ENCODE data around the gene PTPRK.

Gene PTPRK

DNA sequence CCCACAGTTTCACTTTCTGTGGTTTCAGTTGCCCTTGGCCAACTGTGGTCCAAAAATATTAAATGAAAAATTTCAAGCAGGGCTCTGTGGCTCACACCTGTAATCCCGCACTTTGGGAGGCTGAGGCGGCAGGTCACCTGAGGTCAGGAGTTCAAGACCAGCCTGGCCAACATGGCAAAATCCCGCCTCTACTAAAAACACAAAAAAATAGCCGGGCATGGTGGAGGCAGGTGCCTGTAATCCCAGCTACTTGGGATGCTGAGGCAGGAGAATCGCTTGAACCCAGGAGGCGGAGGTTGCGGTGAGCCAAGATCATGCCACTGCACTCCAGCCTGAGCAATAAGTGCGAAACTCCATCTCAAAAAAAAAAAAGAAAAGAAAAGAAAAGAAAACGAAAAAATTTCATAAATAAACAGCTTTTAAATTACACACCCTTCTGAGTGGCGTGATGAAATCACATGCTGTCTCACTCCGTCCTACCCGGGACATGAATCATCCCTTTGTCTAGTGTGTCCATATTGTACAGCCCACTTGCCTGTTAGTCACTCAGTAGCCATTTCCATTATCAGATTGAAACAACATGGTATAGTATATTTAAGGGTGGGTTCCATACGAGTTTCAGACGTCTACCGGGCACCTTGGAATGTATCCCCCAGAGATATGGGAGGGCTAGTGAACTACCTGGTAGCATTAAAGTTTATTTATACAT lies 11.7 kb downstream of the PTPRK start:
- no peak overlapping the region for H3K4me3 ChIP-seq (ENCODE audit: low read depth, low read length)
- DNase-seq (ENCODE audit: low read depth), result no peak
- TF ChIP-seq, protein P1, sequence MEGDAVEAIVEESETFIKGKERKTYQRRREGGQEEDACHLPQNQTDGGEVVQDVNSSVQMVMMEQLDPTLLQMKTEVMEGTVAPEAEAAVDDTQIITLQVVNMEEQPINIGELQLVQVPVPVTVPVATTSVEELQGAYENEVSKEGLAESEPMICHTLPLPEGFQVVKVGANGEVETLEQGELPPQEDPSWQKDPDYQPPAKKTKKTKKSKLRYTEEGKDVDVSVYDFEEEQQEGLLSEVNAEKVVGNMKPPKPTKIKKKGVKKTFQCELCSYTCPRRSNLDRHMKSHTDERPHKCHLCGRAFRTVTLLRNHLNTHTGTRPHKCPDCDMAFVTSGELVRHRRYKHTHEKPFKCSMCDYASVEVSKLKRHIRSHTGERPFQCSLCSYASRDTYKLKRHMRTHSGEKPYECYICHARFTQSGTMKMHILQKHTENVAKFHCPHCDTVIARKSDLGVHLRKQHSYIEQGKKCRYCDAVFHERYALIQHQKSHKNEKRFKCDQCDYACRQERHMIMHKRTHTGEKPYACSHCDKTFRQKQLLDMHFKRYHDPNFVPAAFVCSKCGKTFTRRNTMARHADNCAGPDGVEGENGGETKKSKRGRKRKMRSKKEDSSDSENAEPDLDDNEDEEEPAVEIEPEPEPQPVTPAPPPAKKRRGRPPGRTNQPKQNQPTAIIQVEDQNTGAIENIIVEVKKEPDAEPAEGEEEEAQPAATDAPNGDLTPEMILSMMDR (IDR thresholded peaks at IDR 0.05; ENCODE audit: low read depth, low read length, missing control alignments), result no peak

DNA sequence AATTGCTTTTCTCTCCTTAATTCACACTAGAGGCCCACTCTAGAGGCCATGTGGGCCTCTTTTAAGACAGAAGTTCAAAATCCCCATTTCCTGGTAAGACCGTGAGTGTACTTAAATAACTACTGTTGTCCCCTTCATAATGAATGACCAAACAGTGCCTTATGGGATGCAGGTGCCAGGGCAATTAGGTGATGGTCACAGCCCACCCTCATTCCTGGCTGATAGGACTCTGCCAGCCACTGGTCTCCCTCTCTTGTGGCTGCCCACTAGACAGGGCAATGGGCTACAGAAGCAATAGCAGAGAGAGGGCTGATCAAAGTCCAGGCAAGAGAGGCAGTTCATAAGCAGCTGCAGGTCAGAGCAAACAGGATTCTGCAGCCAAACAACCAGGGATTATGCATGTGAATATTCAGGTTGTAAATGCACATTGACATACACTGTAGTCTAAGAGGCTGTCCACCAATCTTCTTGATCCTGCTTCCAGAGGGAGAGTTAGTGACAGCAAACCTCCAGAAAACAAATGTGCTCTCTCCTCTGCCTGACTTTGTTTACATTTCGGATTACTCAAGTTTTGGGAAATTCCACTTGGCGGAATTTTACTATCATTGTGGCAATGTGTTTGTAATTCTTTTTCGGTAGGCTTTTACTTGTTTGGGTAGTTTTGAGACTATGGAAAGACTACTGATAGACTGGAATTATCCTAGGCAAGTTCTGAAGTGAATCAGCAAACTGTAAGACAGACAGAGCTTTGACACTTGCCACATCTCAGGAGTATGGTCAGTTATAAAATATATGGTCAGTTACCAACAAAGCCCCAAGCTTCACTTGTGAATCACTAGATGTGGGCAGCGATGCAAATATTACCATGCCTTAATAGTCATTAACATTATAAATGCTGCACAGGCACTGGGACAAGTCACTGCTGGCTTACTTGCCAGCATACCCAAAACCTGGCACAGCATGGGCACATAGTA lies 12.8 kb downstream of the PTPRK start:
- no peak overlapping the region for H3K4me3 ChIP-seq (ENCODE audit: low read depth, low read length)
- TF ChIP-seq, protein P1 (IDR thresholded peaks at IDR 0.05; ENCODE audit: low read depth, low read length, missing control alignments), result no peak
- DNase-seq (ENCODE audit: low read depth), result no peak

DNA sequence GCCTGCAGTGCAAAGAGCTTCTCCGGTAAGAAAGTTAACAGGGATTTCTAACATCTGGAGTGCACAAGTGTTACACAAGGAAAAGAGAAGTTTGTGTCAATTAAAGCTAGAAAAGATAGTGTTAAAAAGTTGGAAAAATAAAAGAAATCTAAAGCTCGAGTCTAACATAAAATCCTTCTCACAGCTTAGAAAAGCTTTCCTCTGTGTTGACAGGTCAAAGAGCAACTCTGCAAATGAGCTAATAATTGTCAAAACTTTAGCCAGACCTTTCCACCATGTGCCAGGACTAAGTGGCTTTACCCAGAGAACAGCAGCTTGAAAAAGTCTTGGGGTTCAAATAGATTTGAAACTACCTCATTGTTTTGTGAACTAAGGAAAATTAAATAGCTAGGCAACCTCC lies 14.8 kb downstream of the PTPRK start:
- TF ChIP-seq, protein P1 (IDR thresholded peaks at IDR 0.05; ENCODE audit: low read depth, low read length, missing control alignments), result no peak
- H3K4me3 ChIP-seq (ENCODE audit: low read depth, low read length), result no peak overlapping the region
- DNase-seq (ENCODE audit: low read depth), result no peak

DNA sequence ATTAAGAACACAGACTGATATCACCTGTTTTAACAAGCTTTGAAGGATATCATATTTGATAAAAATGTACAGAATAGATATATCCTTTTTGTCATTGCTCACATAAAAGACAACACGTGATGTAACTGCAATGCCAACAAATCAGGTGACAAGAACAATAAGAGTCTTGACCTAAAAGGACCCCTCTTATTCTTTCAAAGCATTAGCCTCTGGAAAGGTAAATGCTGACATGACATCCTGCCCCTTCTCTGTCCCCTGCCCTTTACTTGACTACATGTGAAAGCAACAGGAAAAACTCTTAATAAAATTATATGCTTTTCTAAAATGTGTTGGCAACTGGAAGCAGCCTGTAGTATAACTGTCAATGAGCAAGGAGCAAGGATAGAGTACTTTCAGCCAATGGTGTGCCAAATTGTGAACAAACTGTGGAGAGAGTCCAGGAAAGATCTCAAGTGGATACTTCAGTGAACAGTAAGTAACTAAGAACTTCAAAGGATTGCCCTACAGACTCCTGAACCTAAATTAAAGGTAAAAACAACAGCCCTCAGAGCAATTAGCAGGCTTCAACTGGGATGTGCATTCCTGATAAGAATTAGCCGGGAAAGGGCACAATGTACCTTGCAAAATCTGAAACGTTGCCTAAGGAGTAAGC lies 16.3 kb downstream of the PTPRK start:
- TF ChIP-seq, protein P1 (IDR thresholded peaks at IDR 0.05; ENCODE audit: low read depth, low read length, missing control alignments), result no peak
- no peak overlapping the region for H3K4me3 ChIP-seq (ENCODE audit: low read depth, low read length)
- no peak for DNase-seq (ENCODE audit: low read depth)

DNA sequence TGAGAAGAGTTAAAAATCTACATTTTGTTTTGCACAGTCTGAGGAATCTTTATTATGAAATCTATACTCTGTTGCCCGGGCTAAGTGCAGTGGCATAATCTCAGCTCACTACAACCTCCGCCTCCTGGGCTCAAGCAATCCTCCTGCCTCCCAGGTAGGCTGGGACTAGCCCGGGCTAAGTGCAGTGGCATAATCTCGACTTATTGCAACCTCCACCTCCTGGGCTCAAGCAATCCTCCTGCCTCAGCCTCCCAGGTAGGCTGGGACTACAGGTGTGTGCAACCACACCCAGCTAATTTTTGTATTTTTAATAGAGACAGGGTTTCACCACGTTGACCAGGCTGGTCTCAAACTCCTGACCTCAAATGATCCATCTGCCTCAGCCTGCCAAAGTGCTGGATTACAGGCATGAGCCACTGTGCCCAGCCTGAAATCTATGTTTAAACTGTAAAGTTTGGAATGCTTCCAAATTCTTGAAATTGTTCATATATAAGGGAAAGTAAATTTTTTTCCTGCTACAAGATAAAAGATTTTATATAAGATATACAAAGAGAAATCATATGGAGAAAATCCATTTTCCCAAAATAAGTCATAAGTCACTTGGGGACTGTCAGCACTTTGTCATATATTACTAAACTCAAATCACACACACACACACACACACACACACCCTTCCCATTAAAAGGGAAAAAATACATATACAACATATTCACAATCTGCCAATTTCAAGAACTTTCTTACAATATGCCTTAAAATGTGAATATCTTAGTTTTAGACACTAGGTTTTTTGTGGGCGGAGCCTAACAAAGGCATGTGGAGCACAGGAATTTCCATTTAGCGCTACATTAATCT lies 19.4 kb downstream of the PTPRK start:
- no peak overlapping the region for H3K4me3 ChIP-seq (ENCODE audit: low read depth, low read length)
- no peak for DNase-seq (ENCODE audit: low read depth)
- TF ChIP-seq, protein P1 (IDR thresholded peaks at IDR 0.05; ENCODE audit: low read depth, low read length, missing control alignments), result no peak

DNA sequence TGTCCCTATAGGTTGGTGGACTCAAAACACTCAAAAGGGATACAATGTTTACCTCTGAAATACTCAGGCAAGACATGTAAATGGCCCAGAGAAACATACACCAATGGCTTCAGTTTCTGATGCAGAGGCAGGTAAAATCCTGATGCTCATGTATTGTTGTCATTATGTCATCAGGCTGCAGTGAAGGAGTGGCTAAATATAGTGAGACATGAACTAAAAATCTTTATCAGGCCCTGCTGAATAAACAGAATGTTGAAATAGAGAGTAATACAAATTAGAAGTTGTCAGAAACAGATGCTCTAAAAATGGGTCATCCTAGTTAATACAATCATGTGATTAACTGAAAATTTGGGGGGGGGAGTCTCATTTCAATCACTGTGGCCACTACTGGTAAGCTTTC lies 20.4 kb downstream of the PTPRK start:
- H3K4me3 ChIP-seq (ENCODE audit: low read depth, low read length), result no peak overlapping the region
- no peak for DNase-seq (ENCODE audit: low read depth)
- TF ChIP-seq, protein P1 (IDR thresholded peaks at IDR 0.05; ENCODE audit: low read depth, low read length, missing control alignments), result no peak
